D341Med (cell line): ENCODE data around the gene TBC1D19.

ENCODE experiments used
- DNase-seq: peaks from one replicate; pipeline ENCODE4 v3.0.0; 2012; ENCODE audit warnings: low spot score

Gene TBC1D19

GRCh38 chr4:26736621-26737020, 152.7 kb downstream of the TBC1D19 start:
- DNase-seq: no peak

GRCh38 chr4:26737385-26737784, 153.5 kb downstream of the TBC1D19 start:
- DNase-seq: no peak

GRCh38 chr4:26741491-26741871, 157.6 kb downstream of the TBC1D19 start:
- no peak for DNase-seq

GRCh38 chr4:26746802-26747213, 162.9 kb downstream of the TBC1D19 start:
- DNase-seq: no peak

GRCh38 chr4:26748811-26749210, 164.9 kb downstream of the TBC1D19 start:
- no peak for DNase-seq

GRCh38 chr4:26749867-26750266, 166.0 kb downstream of the TBC1D19 start:
- DNase-seq: no peak

- DNase-seq: no peak
Observed at GRCh38 chr4:26751004-26751403, 167.1 kb downstream of the TBC1D19 start.

- no peak for DNase-seq
Observed at GRCh38 chr4:26751838-26752237, 168.0 kb downstream of the TBC1D19 start.

GRCh38 chr4:26753187-26753586, 169.3 kb downstream of the TBC1D19 start:
- DNase-seq: no peak

GRCh38 chr4:26753617-26754016, 169.7 kb downstream of the TBC1D19 start:
- DNase-seq: no peak

GRCh38 chr4:26757751-26758150, 173.9 kb downstream of the TBC1D19 start:
- no peak for DNase-seq

GRCh38 chr4:26758899-26759298, 175.0 kb downstream of the TBC1D19 start:
- DNase-seq: no peak

- DNase-seq: peak; percentile 37
Observed at GRCh38 chr4:26762650-26763049, 178.8 kb downstream of the TBC1D19 start.

- DNase-seq: no peak
Observed at GRCh38 chr4:26763063-26763462, 179.2 kb downstream of the TBC1D19 start.

GRCh38 chr4:26763648-26764047, 179.8 kb downstream of the TBC1D19 start:
- no peak for DNase-seq

GRCh38 chr4:26764231-26764630, 180.3 kb downstream of the TBC1D19 start:
- no peak for DNase-seq

GRCh38 chr4:26765515-26765914, 181.6 kb downstream of the TBC1D19 start:
- no peak for DNase-seq

- DNase-seq: no peak
Observed at GRCh38 chr4:26766141-26766540, 182.3 kb downstream of the TBC1D19 start.

GRCh38 chr4:26772096-26772873, 188.4 kb downstream of the TBC1D19 start:
- peak; percentile 55 for DNase-seq

- DNase-seq: no peak
Observed at GRCh38 chr4:26779224-26779623, 195.3 kb downstream of the TBC1D19 start.

GRCh38 chr4:26779674-26780073, 195.8 kb downstream of the TBC1D19 start:
- DNase-seq: no peak

- DNase-seq: no peak
Observed at GRCh38 chr4:26780539-26780938, 196.7 kb downstream of the TBC1D19 start.

- DNase-seq: no peak
Observed at GRCh38 chr4:26782168-26782829, 198.4 kb downstream of the TBC1D19 start.

- DNase-seq: no peak
Observed at GRCh38 chr4:26782830-26783202, 198.9 kb downstream of the TBC1D19 start.
